Osteoblast (primary cell): Measurements from ENCODE around the gene PKP1. TPM values are rescaled to one million over a fixed set of nuclear protein-coding genes. Genes with fewer than 3 reads are reported as not detected.
A peak's percentile ranks its signal among the peaks of the same experiment; 100 is the strongest.

ENCODE experiments used
- DNase-seq: peaks from one replicate; pipeline ENCODE4 v3.0.0; 2011; ENCODE audit warnings: low spot score, mixed read lengths; ENCODE audit not compliant: insufficient read length; ENCODE audit errors: missing footprints
- H2AFZ ChIP-seq: 2 replicates; pipeline ENCODE4 v1.6.0; 2011; ENCODE audit warnings: mild to moderate bottlenecking, low read length
- H3K27ac ChIP-seq: 2 replicates; pipeline ENCODE4 v1.5.1; 2011; ENCODE audit warnings: mild to moderate bottlenecking, low read depth, low read length, moderate library complexity
- H3K27me3 ChIP-seq: 2 replicates; pipeline ENCODE4 v1.6.0; 2012; ENCODE audit warnings: mild to moderate bottlenecking, control low read depth, inconsistent platforms, low read length, moderate library complexity; ENCODE audit not compliant: insufficient read depth
- H3K36me3 ChIP-seq: 2 replicates; pipeline ENCODE4 v1.5.1; 2011; ENCODE audit warnings: mild to moderate bottlenecking, low read length, control low read depth, moderate library complexity; ENCODE audit not compliant: insufficient read depth
- H3K4me1 ChIP-seq: 2 replicates; pipeline ENCODE4 v1.5.1; 2011; ENCODE audit warnings: mild to moderate bottlenecking, low read length, control low read depth, moderate library complexity; ENCODE audit not compliant: insufficient read depth
- H3K4me2 ChIP-seq: 2 replicates; pipeline ENCODE4 v1.6.0; 2011; ENCODE audit warnings: mild to moderate bottlenecking, low read length; ENCODE audit not compliant: insufficient read depth
- H3K4me3 ChIP-seq: fragments of 200-600 bp; sonication (generic); 3 replicates; pipeline ENCODE4 v1.5.1; 2012; ENCODE audit warnings: mild to moderate bottlenecking, low read length, inconsistent platforms; ENCODE audit not compliant: insufficient read depth
- H3K79me2 ChIP-seq: 2 replicates; pipeline ENCODE4 v1.6.0; 2012; ENCODE audit warnings: mild to moderate bottlenecking, low read length, control low read depth, inconsistent platforms; ENCODE audit not compliant: insufficient read depth
- H3K9me3 ChIP-seq: 2 replicates; pipeline ENCODE4 v1.5.1; 2011; ENCODE audit warnings: low read depth, low read length, control low read depth
- H4K20me1 ChIP-seq: 2 replicates; pipeline ENCODE4 v1.6.0; 2012; ENCODE audit warnings: mild to moderate bottlenecking, low read length, control low read depth; ENCODE audit not compliant: insufficient read depth
- total RNA-seq: library from RNA; depleted of rRNA; stranded (reverse); fragments of >200 nt; gene quantifications from 2 replicates; pipeline ENCODE4 v1.2.3, GENCODE V29; 2012
- TF ChIP-seq, protein P1 (sequence below): IDR thresholded peaks from 2 replicates; pipeline ENCODE4 v1.5.1; 2011; ENCODE audit warnings: mild to moderate bottlenecking, low read depth, low read length, moderate library complexity; ENCODE audit errors: extremely low read depth

Gene PKP1
- total RNA-seq, 1 donor = under 0.01 TPM

DNA sequence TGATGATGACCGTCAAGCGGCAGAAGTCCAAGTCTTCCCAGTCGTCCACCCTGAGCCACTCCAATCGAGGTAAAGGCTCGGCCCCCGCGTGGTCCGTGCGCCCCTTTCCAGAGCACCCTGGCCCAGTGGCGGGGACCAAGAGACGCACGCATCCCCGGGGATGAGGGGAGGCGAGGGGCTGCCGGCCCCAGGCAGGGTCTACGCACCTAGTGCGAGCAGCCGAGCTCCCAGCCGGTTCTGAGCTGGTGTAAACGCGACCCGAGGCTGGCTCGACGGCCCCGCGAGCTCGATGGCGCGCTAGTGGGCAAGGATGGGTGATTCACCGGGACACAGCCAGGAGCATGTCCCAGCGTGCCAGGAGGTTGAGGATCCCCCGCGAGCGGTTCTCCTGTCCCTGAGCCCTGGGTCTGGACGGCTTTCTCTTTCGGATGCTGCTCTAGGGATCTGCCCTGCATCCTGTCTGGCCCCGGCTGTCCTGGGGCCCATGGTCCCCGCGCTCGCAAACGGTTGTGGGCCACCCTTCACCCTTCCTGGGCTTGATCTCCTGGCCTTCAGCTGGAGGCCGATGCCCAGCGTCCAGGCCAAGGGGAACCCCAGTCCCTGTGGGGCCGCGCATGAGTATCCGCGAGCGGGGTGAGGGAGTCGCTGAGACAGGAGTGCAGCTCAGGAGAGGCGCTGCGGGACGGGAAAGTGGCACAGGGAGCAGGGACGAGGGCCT is 689 bp downstream of the PKP1 start:
- H3K27ac ChIP-seq = no peak overlapping the region
- H3K4me2 ChIP-seq = peak overlapping the region; percentile 84
- DNase-seq = no peak
- no peaks in the 10 kb centered on the region for H3K27me3 ChIP-seq
- H2AFZ ChIP-seq = peak overlapping the region; percentile 90
- TF ChIP-seq, protein P1, sequence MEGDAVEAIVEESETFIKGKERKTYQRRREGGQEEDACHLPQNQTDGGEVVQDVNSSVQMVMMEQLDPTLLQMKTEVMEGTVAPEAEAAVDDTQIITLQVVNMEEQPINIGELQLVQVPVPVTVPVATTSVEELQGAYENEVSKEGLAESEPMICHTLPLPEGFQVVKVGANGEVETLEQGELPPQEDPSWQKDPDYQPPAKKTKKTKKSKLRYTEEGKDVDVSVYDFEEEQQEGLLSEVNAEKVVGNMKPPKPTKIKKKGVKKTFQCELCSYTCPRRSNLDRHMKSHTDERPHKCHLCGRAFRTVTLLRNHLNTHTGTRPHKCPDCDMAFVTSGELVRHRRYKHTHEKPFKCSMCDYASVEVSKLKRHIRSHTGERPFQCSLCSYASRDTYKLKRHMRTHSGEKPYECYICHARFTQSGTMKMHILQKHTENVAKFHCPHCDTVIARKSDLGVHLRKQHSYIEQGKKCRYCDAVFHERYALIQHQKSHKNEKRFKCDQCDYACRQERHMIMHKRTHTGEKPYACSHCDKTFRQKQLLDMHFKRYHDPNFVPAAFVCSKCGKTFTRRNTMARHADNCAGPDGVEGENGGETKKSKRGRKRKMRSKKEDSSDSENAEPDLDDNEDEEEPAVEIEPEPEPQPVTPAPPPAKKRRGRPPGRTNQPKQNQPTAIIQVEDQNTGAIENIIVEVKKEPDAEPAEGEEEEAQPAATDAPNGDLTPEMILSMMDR = no peak
- H3K36me3 ChIP-seq = no peaks in the 10 kb centered on the region
- H3K79me2 ChIP-seq = no peaks in the 10 kb centered on the region
- H3K4me1 ChIP-seq = peaks cover 6% of the 10 kb centered on the region
- peak overlapping the region; percentile 63 for H3K4me3 ChIP-seq
- no peaks in the 10 kb centered on the region for H4K20me1 ChIP-seq
- no peaks in the 10 kb centered on the region for H3K9me3 ChIP-seq

DNA sequence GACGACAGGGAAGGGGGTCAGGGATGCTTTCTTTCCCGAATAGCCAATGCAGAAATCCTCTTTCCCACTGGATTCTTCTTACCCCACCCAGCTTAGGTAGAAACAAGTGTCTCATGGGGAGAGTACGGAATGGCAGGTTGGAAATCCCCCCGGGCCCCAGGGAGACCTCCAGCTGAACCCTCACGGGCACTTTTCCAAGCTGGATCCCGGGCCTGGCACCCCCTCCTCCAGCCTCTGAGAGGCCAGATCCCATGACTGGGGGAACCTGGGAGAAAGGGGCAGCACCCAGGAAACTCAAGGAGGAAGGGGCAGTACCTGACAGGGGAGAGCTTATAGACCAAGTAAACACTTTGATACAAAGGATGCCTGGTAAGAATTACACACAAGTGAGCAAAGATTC is 1.3 kb downstream of the PKP1 start:
- Histone ChIP-seq H3K36me3 (no peaks in the 10 kb centered on the region), H2AFZ (no peak overlapping the region), H3K27me3 (no peaks in the 10 kb centered on the region), H3K9me3 (no peaks in the 10 kb centered on the region), H3K27ac (no peak overlapping the region), H3K4me3 (no peak overlapping the region), H3K79me2 (no peaks in the 10 kb centered on the region), H3K4me1 (peaks cover 6% of the 10 kb centered on the region), H4K20me1 (no peaks in the 10 kb centered on the region), H3K4me2 (no peak overlapping the region)
- TF ChIP-seq, protein P1 = no peak
- DNase-seq = no peak

DNA sequence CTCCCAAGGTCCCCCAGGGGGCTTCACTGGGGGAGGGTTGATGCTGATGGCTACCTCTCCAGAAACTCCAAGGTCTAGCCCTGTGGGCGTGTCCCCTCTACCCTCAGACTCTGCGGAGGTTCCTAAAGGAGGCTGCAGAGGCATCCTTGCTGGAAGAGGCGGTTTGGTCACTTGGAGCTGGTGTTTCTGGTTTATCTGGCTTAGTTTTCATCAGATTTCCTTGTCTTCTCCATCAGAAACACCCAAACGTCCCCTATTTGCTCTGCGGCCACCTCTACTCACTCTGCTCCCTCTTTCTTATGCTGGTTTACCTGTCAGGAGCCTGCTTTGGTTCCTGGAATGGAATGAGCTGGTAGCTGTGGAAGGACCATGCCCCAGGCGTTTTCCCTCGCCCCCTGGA is 2.5 kb downstream of the PKP1 start:
- TF ChIP-seq, protein P1 = no peak
- Histone ChIP-seq H3K4me2 (no peak overlapping the region), H3K9me3 (no peaks in the 10 kb centered on the region), H3K36me3 (no peaks in the 10 kb centered on the region), H3K4me1 (peaks cover 6% of the 10 kb centered on the region), H4K20me1 (no peaks in the 10 kb centered on the region), H3K4me3 (no peak overlapping the region), H3K27me3 (no peaks in the 10 kb centered on the region), H3K27ac (no peak overlapping the region), H2AFZ (no peak overlapping the region), H3K79me2 (no peaks in the 10 kb centered on the region)
- no peak for DNase-seq

DNA sequence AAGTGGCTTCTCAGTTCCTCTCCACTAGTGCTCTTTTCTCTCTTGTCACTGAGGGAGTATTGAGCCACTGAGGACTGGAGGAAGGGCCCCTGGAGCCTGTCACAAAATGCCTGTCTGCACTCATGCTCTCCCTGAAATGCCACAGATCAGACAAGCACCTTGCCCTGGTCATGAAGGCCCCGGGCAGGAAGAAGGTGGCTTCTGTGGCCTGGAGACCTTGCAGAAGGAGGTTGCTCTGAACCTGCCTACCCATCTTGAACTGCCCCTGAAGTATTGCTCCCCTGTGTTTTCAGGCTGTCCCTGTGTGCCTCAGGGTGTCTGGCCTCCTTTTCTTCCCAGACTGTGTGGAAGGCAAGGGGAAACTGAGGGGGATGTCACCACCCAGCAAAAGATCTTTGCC is 3.1 kb downstream of the PKP1 start:
- TF ChIP-seq, protein P1 = no peak
- Histone ChIP-seq H3K4me3 (no peak overlapping the region), H3K36me3 (no peaks in the 10 kb centered on the region), H2AFZ (no peak overlapping the region), H3K4me2 (no peak overlapping the region), H3K9me3 (no peaks in the 10 kb centered on the region), H3K27ac (no peak overlapping the region), H3K4me1 (peaks cover 6% of the 10 kb centered on the region), H3K79me2 (no peaks in the 10 kb centered on the region), H4K20me1 (no peaks in the 10 kb centered on the region), H3K27me3 (no peaks in the 10 kb centered on the region)
- no peak for DNase-seq
